HepG2 (cell line): ENCODE data around the gene DNAL4. TPM values are rescaled to one million over a fixed set of nuclear protein-coding genes. Genes with fewer than 3 reads are reported as not detected.
A peak's percentile ranks its signal among the peaks of the same experiment; 100 is the strongest.

Experiments
- CEBPB ChIP-seq: IDR thresholded peaks from 2 replicates; pipeline ENCODE4 v1.6.1; 2011; ENCODE audit warnings: low read depth, low read length, improper control_type of control experiment, borderline replicate concordance
- CREB1 ChIP-seq, 2 experiments: fragments of 450-650 bp in 1 of 2; IDR thresholded peaks; 2 replicates each; pipeline ENCODE4 v1.6.1; 2016 to 2017; ENCODE audit warnings: control low read depth in 1 of 2, mild to moderate bottlenecking in 1 of 2, missing compliant biosample characterization in 1 of 2, missing genetic modification characterization in 1 of 2
- ELF3 ChIP-seq: IDR thresholded peaks from 2 replicates; pipeline ENCODE4 v1.6.1; 2016; ENCODE audit warnings: missing genetic modification reagents, missing compliant biosample characterization
- PAXIP1 ChIP-seq: sonication (generic); formaldehyde crosslinking; conservative IDR thresholded peaks from 2 replicates; pipeline ENCODE4 v1.4.0; 2020; ENCODE audit warnings: mild to moderate bottlenecking, missing genetic modification reagents, moderate library complexity
- POLR2AphosphoS5 ChIP-seq: IDR thresholded peaks from 2 replicates; pipeline ENCODE4 v1.6.1; 2012; ENCODE audit warnings: low read depth, low read length
- RAD21 ChIP-seq: fragments of 450-650 bp; formaldehyde crosslinking; IDR thresholded peaks from 2 replicates; pipeline ENCODE4 v1.5.0; 2020; ENCODE audit warnings: mild to moderate bottlenecking
- SKI ChIP-seq: fragments of 450-650 bp; IDR thresholded peaks from one replicate; pipeline ENCODE4 v1.6.1; 2018; ENCODE audit warnings: mild to moderate bottlenecking; ENCODE audit not compliant: partially characterized antibody
- SKIL ChIP-seq: sonication (generic); formaldehyde crosslinking; IDR thresholded peaks from 2 replicates; pipeline ENCODE4 v1.8.0; 2022; ENCODE audit warnings: missing genetic modification reagents, mild to moderate bottlenecking, moderate library complexity, borderline replicate concordance
- SOX13 ChIP-seq, 3 experiments: fragments of 450-650 bp in 1 of 3; sonication (generic) in 1 of 3; formaldehyde crosslinking in 1 of 3; IDR thresholded peaks in 2 of 3; conservative IDR thresholded peaks in 1 of 3; 2 replicates each; pipeline versions ENCODE4 v1.5.0 to v1.6.1; 2016 to 2020; ENCODE audit warnings: antibody characterized with exemption in 1 of 3, mild to moderate bottlenecking in 1 of 3, missing compliant biosample characterization in 1 of 3, missing genetic modification reagents in 1 of 3, moderate library complexity in 1 of 3
- WIZ ChIP-seq: sonication (generic); formaldehyde crosslinking; IDR thresholded peaks from 2 replicates; pipeline ENCODE4 v1.5.1; 2020; ENCODE audit warnings: mild to moderate bottlenecking, missing genetic modification reagents
- YEATS4 ChIP-seq: sonication (generic); formaldehyde crosslinking; IDR thresholded peaks from 2 replicates; pipeline ENCODE4 v1.4.0; 2020; ENCODE audit warnings: missing genetic modification reagents, borderline replicate concordance
- ZFX ChIP-seq: sonication (generic); formaldehyde crosslinking; IDR thresholded peaks from 2 replicates; pipeline ENCODE4 v1.4.0; 2020; ENCODE audit warnings: mild to moderate bottlenecking, low read depth, missing genetic modification reagents, moderate library complexity
- ZNF605 ChIP-seq: sonication (generic); formaldehyde crosslinking; IDR thresholded peaks from 2 replicates; pipeline ENCODE4 v1.8.0; 2022; ENCODE audit warnings: mild to moderate bottlenecking, missing genetic modification reagents
- ZNF609 ChIP-seq: sonication (generic); formaldehyde crosslinking; IDR thresholded peaks from 2 replicates; pipeline ENCODE4 v1.4.0; 2020; ENCODE audit warnings: mild to moderate bottlenecking, missing genetic modification reagents, borderline replicate concordance
- ZNF772 ChIP-seq: sonication (generic); formaldehyde crosslinking; IDR thresholded peaks from 2 replicates; pipeline ENCODE4 v1.5.0; 2020; ENCODE audit warnings: mild to moderate bottlenecking, missing genetic modification reagents
- polyA plus RNA-seq, 8 experiments: library from polyadenylated mRNA; depleted of rRNA in 3 of 8; stranded (reverse) in 7 of 8; unstranded in 1 of 8; fragments of >200 nt; fragmentation: Illumina TruSeq in 4 of 8; extraction: Trizol in 4 of 8; gene quantifications; 2 replicates each; pipeline versions ENCODE4 v1.2.1 to v1.2.3, GENCODE V29; 2011 to 2016; ENCODE audit warnings: low read depth in 4 of 8, missing spikeins in 1 of 8, mixed read lengths in 1 of 8; ENCODE audit not compliant: insufficient read depth in 1 of 8
- total RNA-seq, 5 experiments: library from RNA; depleted of rRNA; stranded (reverse); fragments of >200 nt; fragmentation: Illumina TruSeq; extraction: Trizol; gene quantifications; 2 replicates each; pipeline ENCODE4 v1.2.3, GENCODE V29; 2016; ENCODE audit warnings: low read depth in 1 of 5

The DNAL4 gene
- total and polyA plus RNA-seq, 2 of the 13 experiments (the other 11 are each of a cell fraction or from before 2014, with no cell fraction given) = 8.0 to 10.7 TPM

DNA sequence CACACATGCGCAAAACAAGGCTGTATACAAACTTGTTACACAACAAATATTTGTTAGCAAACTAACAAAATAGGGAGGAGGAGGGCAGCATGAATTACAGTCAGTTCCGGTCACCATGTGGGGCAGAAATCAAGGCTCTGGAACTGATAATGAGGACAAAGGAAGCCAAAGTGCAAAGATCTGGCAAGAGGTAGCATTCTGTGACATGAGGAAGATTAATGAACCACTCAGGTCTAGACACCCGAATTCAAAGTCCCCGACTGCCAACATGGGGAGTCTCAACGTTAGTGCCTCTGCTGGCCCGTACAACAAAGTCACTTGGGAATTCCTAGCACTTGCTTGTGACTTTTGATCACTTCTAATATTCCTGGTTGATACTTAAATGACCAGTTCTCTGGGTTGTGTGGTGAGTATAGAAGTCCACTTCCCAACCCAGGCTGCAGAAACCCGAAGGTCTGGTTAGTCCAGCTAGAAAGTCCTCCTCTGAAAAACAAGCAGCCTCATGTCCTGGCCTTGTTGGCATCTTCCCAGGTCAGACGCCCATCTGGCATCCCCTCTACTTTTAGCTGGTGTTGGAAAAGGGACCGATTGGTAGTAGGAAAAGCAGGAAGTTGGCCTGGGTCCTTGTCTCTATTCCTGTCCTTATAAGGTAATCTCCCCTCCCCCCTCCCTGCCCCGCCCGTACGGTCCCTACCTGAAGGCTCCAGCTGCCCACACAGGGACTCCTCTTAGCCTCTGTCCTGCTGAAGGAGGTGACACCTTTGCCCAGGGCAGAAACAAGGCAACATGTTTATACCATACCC lies 39.8 kb downstream of the DNAL4 start (continued):
- peak; percentile 44; the same call in 1 of the 2 replicates for TF ChIP-seq ZNF772 (CRISPR knock-in tag)
- TF ChIP-seq SOX13 (IDR thresholded peaks at IDR 0.05) = no peak
- peak in 1 of 2 experiments; percentile 81; a peak in 2 of 4 replicates for TF ChIP-seq SOX13 (CRISPR knock-in tag; conservative IDR thresholded peaks at IDR 0.05 in 1 of 2, IDR thresholded peaks at IDR 0.05 in 1 of 2)
- 0 out of 2 replicates have a peak, but pooled peaks have one; percentile 10 for TF ChIP-seq ZNF609 (CRISPR knock-in tag)
- TF ChIP-seq ZFX (CRISPR knock-in tag) = 0 out of 2 replicates have a peak, but pooled peaks have one; percentile 25
- no peak for TF ChIP-seq ZNF605 (CRISPR knock-in tag)
- peak; percentile 48; the same call in 1 of the 2 replicates for TF ChIP-seq YEATS4 (CRISPR knock-in tag)
- peak; percentile 84 for TF ChIP-seq PAXIP1
- no peak for TF ChIP-seq CREB1 (IDR thresholded peaks at IDR 0.05)
- TF ChIP-seq CREB1 (CRISPR knock-in tag; IDR thresholded peaks at IDR 0.05) = no peak
- TF ChIP-seq SKIL (CRISPR knock-in tag) = peak; percentile 55; the same call in 1 of the 2 replicates
- no peak for TF ChIP-seq WIZ
- peak; percentile 19 for TF ChIP-seq ELF3 (CRISPR knock-in tag)
- TF ChIP-seq CEBPB = peak; percentile 35; the same call in 1 of the 2 replicates
- TF ChIP-seq RAD21 (CRISPR knock-in tag) = 0 out of 2 replicates have a peak, but pooled peaks have one; percentile 28
- peak; percentile 91 for TF ChIP-seq SKI
- TF ChIP-seq POLR2AphosphoS5 = peak; percentile 41; the same call in 1 of the 2 replicates
